IPS-18c (cell line): ENCODE data around the gene PNPLA1.

Experiments
- H3K4me3 ChIP-seq: 2 replicates; pipeline ENCODE4 v1.7.0; 2013; ENCODE audit warnings: low read depth, mild to moderate bottlenecking, low read length, moderate library complexity; ENCODE audit not compliant: insufficient read depth
- H3K9me3 ChIP-seq: one replicate; pipeline ENCODE4 v1.6.1; 2013; ENCODE audit warnings: mild to moderate bottlenecking, low read length, moderate library complexity; ENCODE audit not compliant: control insufficient read depth, insufficient read depth

The PNPLA1 gene

DNA sequence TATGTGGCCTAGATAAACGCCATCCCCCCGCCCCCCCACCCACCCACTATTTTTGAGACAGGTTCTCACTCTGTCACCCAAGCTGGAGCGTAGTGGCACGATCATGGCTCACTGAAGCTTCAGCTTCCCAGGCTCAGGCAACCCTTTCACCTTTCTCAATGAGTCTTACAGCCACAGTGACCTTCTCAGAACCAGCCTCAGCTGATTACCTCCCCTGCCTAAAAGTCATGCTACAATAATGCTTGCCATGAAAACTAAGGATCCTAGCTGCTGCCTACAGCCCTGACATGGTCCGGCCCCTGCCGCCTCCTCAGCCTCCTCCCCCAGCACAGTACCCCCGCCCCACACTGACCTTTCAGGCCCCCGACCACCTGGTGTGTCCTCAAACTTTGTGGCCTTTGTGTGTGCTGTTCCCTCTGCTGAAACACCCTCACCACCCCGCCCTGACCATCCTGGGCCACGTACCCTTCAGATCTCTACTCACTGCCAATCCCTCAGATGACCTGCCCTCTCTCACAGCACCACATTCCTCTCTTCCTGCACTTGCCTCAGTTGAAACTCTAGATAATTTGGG, 31.3 kb downstream of the PNPLA1 start:
- Histone ChIP-seq H3K9me3 (no peaks in the 10 kb centered on the region), H3K4me3 (no peak overlapping the region)

DNA sequence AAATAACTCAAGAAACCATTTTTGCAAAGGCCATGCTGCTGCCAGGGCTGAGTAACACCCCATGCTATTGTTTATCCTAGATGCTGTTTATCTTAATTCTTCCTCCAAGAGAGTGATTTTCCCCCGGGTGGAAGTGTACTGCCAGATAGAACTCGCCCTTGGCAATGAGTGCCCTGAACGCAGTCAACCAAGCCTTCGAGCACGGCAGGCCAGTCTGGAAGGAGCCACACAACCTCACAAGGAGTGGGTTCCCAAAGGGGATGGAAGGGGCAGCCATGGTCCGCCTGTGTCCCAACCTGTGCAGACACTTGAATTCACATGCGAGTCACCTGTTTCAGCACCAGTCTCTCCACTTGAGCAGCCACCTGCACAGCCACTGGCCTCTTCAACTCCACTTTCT, 31.9 kb downstream of the PNPLA1 start:
- no peaks in the 10 kb centered on the region for H3K9me3 ChIP-seq
- no peak overlapping the region for H3K4me3 ChIP-seq

DNA sequence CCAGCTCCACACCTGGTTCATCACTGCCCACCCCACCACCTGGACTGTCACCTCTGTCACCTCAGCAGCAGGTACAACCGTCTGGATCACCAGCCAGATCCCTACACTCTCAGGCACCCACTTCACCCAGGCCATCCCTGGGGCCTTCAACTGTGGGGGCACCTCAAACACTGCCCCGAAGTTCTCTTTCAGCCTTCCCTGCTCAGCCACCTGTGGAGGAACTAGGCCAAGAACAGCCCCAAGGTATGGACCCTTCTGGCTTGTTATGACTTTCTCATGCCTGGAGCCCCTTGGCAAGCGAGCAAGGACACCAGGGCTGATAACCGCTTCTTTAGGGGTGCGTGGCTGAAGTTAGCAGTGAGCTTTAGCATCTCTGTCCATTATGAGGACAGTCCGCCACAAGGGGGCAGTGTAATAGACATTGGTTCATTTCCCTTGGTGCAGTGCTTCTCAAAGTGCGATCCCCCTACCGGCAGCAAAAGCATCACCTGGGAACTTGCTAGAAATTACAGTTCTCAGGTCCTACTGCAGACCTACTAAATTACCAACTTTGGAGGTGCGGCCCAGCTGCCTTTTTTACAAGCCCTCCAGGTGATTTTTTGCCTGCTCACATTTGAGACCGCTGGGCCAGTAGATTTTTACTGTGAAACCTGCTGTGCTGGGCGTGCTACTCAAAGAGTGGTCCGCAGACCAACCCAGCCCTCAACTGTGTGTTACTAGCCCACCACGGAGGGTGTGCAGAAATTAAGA, 32.5 kb downstream of the PNPLA1 start:
- no peak overlapping the region for H3K4me3 ChIP-seq
- H3K9me3 ChIP-seq = no peaks in the 10 kb centered on the region

DNA sequence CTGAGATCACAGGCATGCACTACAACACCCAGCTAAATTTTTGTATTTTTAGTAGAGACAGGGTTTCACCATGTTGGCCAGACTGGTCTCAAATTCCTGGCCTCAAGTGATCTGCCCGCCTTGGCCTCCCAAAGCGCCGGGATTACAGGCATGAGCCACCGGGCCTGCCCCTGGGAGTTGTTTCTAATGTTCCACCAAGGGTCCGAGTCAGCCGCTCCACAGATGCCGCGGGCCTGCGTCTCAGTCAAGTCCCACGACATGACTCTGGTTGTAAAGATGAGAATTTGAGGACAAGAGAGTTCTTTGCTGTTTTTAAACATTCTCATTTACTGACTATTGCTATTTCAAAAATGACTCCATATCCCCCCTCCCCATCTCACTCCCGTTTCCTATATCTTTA, 36.0 kb downstream of the PNPLA1 start:
- no peak overlapping the region for H3K4me3 ChIP-seq
- H3K9me3 ChIP-seq = no peaks in the 10 kb centered on the region

DNA sequence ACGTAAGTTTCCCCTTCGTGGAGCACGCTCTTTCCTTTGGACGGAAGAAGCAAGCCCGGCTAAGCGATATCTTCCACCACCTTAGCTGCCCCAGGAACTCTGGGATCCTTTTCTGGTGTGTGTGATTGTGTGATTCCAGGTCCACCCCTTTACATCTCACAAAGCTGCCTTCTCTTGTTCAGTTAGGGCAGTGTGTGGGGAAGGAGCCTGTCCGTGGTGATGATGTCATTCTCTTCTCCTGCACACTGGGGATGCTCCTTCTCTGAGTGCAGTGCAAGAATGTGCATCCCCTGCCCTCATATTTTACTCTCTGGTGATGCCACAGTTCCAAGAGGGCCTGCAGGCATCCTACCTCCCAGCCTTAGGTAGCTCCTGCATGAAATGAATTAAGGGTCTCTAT, 36.5 kb downstream of the PNPLA1 start:
- H3K4me3 ChIP-seq = no peak overlapping the region
- H3K9me3 ChIP-seq = no peaks in the 10 kb centered on the region

DNA sequence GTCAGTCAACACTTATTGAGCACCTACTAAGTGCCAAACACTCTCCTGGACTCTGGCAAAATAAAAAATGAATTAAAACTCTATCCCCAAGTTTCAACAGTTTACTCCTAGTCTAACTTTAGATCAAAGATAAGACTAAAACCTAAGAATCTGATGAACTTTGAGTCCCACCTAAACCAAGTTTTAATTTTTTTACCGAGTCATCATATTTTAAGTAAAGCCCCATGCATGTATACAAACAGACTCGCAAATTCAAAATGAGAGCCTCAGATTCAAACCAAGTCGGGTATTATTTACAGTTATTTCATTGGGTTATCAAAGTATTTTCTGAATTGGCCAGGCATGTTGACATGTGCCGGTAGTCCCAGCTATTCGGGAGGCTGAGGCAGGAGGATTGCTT, 38.7 kb downstream of the PNPLA1 start:
- H3K4me3 ChIP-seq = no peak overlapping the region
- no peaks in the 10 kb centered on the region for H3K9me3 ChIP-seq

DNA sequence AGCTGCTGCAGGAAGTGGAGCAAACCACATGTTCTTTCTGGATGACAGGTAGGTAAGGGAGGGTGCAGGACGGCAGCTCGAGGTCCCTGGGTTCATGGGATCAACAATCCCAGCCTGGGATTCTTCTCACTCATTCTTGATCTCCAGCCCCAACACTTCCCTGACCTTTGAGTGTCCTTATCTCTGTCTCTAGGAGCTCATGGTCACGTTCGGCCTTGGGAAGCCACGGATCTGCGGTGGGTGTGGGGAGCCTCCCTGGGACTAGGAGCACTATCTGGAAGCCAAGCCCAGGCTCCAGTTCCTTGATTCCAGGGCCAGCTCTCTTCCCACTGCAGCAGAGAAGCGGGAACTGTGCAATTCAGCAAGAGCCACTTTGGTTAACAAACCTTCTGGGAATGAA, 39.3 kb downstream of the PNPLA1 start:
- H3K9me3 ChIP-seq = no peaks in the 10 kb centered on the region
- H3K4me3 ChIP-seq = no peak overlapping the region

DNA sequence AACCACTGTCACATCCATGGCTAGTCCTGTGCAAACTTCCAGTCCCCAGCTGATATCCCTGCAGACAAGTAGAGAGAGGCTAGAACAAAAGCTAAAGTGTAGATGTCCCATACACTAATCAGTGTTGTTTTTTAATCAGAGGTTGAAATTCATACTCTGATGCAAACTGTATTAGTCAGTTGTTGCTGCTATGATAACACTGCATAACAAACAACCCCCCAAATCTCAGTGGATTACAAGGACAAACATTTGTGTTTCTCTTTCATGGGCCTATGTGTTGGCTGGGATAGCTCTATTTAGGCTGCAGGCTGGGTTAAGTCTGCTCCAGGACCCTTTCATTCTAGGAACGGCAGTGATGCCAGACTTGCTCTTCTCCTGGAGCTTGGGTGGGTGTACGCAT, 40.0 kb downstream of the PNPLA1 start:
- Histone ChIP-seq H3K9me3 (no peaks in the 10 kb centered on the region), H3K4me3 (no peak overlapping the region)

DNA sequence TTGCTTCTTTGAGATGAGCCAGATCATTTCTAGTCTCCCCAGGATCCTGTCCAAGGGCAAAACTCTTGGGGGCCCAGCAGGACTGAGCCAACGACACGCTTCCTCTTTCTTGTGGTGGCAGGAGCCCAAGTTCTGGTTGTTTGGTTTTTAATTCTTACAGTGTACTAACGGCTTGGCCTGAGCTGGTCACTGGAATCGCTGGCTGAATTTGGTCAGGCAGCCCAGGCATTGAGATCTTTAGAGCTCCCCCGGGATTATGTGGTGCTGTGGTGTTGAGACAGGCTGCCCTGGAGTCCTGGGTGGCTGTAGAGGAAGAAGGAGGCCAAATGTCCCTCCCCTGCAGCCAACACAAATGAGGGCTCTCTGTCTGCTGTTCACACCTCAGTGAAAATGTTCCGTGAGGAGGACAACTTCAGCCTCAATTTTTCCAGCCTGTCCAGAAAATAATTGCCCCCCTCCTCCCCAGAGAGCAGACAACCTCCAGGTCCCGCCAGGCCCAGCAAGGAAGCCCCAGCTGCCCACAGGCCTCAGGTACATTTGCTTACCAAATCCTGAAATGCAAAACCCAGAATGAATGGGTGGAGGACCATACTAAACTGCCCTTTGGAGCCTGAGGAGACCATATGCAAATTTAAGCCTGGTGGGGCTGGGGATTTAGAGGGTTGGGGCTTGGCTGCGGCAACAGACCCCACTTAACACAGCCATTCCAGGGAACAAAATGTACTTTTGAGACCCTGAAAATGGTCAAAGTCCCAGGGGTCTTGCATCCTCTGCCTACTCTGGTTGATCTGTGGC, 43.2 kb downstream of the PNPLA1 start:
- H3K4me3 ChIP-seq = no peak overlapping the region
- H3K9me3 ChIP-seq = no peaks in the 10 kb centered on the region

DNA sequence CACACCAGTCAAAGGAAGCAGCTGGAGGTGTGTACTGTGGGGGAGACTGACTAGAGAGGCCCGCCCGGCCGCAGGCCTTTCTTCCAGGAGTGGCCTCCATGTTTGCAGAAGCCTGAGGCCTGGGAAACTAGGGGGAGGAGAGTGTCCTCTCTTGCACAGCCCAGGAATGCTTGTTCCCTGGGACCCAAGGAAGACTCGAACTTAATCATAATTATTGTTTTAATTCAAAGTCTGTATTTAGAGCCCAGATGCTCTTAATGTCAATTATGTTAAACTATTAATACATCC, 43.7 kb downstream of the PNPLA1 start:
- Histone ChIP-seq H3K4me3 (no peak overlapping the region), H3K9me3 (no peaks in the 10 kb centered on the region)

DNA sequence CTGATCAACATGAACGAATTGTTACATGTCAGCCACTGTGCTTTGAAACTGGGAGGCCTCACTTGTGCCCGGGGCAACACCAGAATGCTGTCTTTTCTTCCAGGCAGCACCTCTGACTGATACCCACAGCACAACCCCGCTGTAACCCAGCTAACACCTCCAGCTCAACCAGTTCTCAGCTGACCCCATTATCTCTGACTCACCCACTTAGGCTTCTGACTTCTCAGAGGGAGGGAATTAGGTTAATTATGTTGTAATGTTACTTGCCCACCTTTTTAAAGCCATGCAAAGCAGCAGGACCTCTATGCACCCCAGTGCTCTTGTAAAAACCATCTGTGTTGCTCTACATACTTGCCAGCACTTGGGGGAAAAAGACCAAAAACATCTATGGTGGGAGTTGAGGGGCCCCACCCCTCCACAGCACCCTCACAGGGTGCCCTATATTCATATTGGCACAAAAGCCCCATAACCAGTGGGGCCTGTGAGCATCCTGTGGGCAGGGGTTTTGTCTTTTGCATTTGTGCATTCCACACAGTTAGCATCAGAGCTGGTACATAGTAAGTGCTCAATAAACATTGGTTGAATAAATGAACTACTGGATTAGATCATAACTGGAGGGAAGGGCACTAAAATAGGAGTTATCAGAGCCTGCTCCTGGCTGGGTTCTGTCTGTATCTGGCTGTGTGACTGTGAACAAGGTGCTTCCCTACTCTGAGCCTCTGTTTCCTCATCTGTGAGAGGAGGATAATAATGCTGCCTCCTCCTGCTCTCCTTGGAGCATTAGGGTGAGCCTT, 44.6 kb downstream of the PNPLA1 start:
- Histone ChIP-seq H3K9me3 (no peaks in the 10 kb centered on the region), H3K4me3 (no peak overlapping the region)

DNA sequence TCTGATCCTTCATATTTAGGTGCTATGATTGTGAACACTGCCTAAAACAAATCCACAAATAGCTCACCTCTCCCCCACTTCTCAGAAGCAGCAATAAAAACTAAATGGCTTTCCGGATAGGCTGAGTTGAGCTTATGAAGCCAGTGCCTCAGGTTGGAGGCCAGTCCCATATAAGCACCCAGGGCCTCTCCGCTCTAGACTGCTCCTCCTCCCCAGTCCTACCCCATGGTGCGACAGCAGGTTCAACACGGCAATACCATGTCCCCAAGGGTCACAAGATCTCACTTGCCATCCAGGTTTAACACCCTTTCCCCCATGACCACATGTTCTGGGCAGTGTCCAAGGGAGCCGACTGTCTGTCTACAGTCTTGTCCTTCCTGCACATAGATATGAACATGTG, 46.1 kb downstream of the PNPLA1 start:
- Histone ChIP-seq H3K9me3 (no peaks in the 10 kb centered on the region), H3K4me3 (no peak overlapping the region)

DNA sequence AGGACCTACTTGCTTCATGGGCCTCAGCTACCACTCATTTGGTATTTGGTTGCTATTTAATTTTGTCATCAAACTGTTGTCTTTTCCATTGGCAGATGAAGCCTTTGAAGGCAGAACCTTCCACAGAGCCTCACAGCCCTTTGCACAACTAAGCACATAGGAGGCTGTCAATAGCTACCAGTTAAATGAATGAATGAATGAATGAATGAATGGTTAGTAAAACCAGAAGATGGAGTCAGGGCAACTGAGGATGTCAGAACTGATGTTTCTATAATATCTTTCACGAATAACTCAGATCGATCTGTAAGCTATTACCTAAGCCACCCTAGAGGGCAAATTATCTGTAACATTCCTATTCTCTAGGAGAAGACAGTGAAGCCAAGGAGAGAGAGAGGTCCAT, 47.8 kb downstream of the PNPLA1 start:
- no peak overlapping the region for H3K4me3 ChIP-seq

DNA sequence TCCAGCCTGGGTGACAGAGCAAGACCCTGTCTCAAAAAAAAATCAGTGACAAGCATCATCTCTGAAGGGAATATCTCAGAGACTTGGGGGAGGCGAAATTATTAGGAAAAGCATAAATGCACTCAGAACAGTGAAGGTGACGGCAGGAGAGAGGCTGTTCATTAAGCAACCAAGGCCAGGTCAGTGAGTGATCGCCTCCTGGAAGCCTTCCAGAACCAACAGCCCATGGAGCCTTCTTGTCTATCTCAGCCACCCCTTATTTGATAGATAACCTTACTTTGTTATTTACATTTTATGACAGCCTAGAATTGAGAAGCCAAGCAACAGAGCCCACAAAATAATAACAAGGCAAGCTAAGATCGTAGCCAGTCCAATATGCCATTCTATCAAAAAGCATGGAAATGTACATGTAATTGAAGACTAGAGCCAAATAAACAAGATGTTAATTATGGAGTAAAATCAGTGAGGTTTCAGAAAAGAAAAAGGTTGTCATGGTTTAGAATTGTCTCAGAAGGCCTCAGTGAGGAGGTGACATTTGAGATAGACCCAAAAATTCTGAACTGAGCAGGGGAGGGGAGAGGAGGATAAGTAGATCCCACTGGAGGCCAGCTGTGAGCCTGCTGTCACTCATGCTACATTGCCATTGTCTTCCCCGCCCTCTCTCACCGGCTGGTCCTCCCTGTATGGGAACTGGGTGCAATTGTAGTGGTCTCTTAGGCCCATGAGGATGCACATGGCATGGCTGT, 49.0 kb downstream of the PNPLA1 start:
- no peaks in the 10 kb centered on the region for H3K9me3 ChIP-seq

More for the DNA sequence above, 47.8 kb downstream of the PNPLA1 start:
- H3K9me3 ChIP-seq = no peaks in the 10 kb centered on the region

DNA sequence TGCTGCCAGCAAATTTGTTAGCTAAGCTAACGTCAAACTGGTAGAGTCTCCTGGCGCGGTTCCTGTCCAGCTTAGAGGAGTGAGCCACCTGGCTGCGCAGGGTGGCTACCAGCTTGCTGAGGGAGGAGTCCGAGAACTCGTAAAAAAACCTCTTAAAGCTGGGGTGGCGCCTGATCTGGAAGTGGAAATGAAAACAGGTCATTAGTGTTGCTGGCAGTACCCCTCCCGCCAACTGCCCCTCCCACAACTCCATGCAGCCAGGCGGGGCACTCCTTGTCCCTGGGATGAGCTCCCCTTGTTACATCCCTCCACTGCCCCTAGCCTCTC, 49.5 kb downstream of the PNPLA1 start:
- no peaks in the 10 kb centered on the region for H3K9me3 ChIP-seq
- no peak overlapping the region for H3K4me3 ChIP-seq

More for the DNA sequence above, 49.0 kb downstream of the PNPLA1 start:
- H3K4me3 ChIP-seq = no peak overlapping the region

DNA sequence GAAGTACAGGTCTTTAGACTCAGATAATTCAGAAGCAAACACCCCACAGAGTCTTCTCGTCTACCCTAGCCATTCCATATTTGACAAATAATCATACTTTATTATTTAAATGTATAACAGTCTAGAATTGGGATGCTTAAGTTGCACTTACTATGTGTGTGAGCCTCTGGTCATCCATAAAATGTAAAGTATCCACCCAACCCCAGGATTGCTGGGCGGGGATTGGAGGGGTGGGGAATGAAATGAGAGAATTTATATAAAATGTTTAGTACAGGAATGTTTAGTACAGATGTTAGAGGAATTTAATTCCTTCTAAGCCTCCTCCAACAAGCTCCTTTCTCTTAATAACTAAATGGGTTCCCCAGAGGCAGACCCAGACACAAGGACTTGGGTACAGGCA, 50.0 kb downstream of the PNPLA1 start:
- Histone ChIP-seq H3K4me3 (no peak overlapping the region), H3K9me3 (no peaks in the 10 kb centered on the region)

DNA sequence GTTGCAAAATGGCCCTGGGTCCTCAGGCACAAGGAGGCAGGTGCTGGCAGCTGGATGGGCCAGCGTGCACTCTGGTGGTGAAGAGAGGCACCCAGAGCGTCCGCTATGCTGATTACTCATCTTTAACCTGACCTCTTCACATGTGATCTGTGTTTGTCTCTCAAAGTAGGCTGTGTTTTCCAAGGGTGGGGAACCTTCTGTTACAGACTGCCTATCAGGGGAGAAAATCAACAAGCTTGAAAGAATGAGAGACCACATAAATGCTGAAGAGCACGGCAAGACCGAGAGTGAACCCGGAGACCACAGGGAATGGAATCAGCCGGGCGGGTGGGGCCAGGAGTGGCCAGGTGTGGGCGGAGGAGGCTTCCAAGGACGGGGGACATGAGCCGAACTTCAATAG, 50.6 kb downstream of the PNPLA1 start:
- H3K4me3 ChIP-seq = no peak overlapping the region
- no peaks in the 10 kb centered on the region for H3K9me3 ChIP-seq
